Lower leg skin (tissue), 3 donors: Measurements from ENCODE around the gene USP11.

ENCODE experiments used
- CTCF ChIP-seq, 3 donors: fragments of 450-650 bp; IDR thresholded peaks; one replicate each; pipeline ENCODE4 v1.5.1; 2016; ENCODE audit warnings: antibody characterized with exemption in 3 of 3, mild to moderate bottlenecking in 3 of 3, moderate library complexity in 2 of 3
- POLR2A ChIP-seq, 2 donors: fragments of 450-650 bp; IDR thresholded peaks; one replicate each; pipeline ENCODE4 v1.6.1; 2016 to 2017; ENCODE audit warnings: antibody characterized with exemption in 2 of 2, mild to moderate bottlenecking in 1 of 2, moderate library complexity in 1 of 2

GRCh38 chrX:47239898-47240545 lies 7.2 kb downstream of the USP11 start:
- TF ChIP-seq CTCF (IDR thresholded peaks at IDR 0.05): no peak
- no peak for TF ChIP-seq POLR2A (IDR thresholded peaks at IDR 0.05)
